Type B pancreatic cell (in vitro differentiated cells): ENCODE measurements around the gene DNAAF8. TPM values are rescaled to one million over a fixed set of nuclear protein-coding genes. Genes with fewer than 3 reads are reported as not detected.

ENCODE experiments used
- DNase-seq: peaks from one replicate; pipeline ENCODE4 v3.0.0; 2021; ENCODE audit warnings: mixed read lengths; ENCODE audit not compliant: unreplicated experiment; ENCODE audit errors: extremely low spot score
- H3K27ac Mint-ChIP-seq: 2 replicates; pipeline ENCODE4 v1.8.0; 2021; ENCODE audit warnings: mild to moderate bottlenecking, mixed read lengths
- H3K27me3 Mint-ChIP-seq: 2 replicates; pipeline ENCODE4 v1.8.0; 2021; ENCODE audit warnings: mixed read lengths
- H3K36me3 Mint-ChIP-seq: 2 replicates; pipeline ENCODE4 v1.8.0; 2021; ENCODE audit warnings: mixed read lengths
- H3K4me1 Mint-ChIP-seq: one replicate; pipeline ENCODE4 v1.8.0; 2021; ENCODE audit warnings: mixed read lengths; ENCODE audit not compliant: unreplicated experiment
- H3K4me3 Mint-ChIP-seq: 2 replicates; pipeline ENCODE4 v1.8.0; 2021; ENCODE audit warnings: mild to moderate bottlenecking, mixed read lengths
- H3K9me3 Mint-ChIP-seq: 2 replicates; pipeline ENCODE4 v1.8.0; 2021; ENCODE audit warnings: mixed read lengths
- total RNA-seq: library from RNA; stranded (reverse); gene quantifications from 2 replicates; pipeline ENCODE4 v1.2.1, GENCODE V29; 2021; ENCODE audit warnings: low replicate concordance
- TF ChIP-seq, protein P1 (sequence below): fragments of 200-600 bp; sonication (generic); conservative IDR thresholded peaks from 2 replicates; pipeline ENCODE4 v1.5.0; 2021; ENCODE audit warnings: antibody characterized with exemption, mild to moderate bottlenecking

The DNAAF8 gene
- total RNA-seq, 1 donor from 2014 or later: 2.6 TPM

DNA sequence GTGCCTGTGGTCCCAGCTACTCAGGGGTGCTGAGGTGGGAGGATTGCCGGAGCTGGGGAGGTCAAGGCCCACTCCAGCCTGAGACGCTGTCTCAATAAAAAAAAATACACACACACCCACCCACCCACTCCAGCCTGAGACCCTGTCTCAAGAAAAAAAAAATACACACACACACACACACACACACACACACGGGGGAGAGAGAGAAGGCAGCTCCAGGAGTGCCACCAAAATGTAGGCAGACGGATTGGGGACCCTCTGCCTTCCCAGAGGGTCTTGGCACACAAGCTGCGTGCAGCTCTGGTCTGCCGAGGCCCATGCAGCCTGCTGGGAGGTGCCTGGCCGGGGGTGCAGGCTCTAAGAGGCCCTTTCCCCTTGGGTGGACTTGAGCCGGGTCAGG, 46.9 kb upstream of the DNAAF8 start:
- H3K4me3 Mint-ChIP-seq: no peak overlapping the region
- no peak overlapping the region for H3K27ac Mint-ChIP-seq
- H3K4me1 Mint-ChIP-seq: no peaks in the 10 kb centered on the region
- H3K36me3 Mint-ChIP-seq: no peaks in the 10 kb centered on the region
- no peaks in the 10 kb centered on the region for H3K9me3 Mint-ChIP-seq
- no peak for DNase-seq
- no peaks in the 10 kb centered on the region for H3K27me3 Mint-ChIP-seq
- TF ChIP-seq, protein P1, sequence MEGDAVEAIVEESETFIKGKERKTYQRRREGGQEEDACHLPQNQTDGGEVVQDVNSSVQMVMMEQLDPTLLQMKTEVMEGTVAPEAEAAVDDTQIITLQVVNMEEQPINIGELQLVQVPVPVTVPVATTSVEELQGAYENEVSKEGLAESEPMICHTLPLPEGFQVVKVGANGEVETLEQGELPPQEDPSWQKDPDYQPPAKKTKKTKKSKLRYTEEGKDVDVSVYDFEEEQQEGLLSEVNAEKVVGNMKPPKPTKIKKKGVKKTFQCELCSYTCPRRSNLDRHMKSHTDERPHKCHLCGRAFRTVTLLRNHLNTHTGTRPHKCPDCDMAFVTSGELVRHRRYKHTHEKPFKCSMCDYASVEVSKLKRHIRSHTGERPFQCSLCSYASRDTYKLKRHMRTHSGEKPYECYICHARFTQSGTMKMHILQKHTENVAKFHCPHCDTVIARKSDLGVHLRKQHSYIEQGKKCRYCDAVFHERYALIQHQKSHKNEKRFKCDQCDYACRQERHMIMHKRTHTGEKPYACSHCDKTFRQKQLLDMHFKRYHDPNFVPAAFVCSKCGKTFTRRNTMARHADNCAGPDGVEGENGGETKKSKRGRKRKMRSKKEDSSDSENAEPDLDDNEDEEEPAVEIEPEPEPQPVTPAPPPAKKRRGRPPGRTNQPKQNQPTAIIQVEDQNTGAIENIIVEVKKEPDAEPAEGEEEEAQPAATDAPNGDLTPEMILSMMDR: no peak

DNA sequence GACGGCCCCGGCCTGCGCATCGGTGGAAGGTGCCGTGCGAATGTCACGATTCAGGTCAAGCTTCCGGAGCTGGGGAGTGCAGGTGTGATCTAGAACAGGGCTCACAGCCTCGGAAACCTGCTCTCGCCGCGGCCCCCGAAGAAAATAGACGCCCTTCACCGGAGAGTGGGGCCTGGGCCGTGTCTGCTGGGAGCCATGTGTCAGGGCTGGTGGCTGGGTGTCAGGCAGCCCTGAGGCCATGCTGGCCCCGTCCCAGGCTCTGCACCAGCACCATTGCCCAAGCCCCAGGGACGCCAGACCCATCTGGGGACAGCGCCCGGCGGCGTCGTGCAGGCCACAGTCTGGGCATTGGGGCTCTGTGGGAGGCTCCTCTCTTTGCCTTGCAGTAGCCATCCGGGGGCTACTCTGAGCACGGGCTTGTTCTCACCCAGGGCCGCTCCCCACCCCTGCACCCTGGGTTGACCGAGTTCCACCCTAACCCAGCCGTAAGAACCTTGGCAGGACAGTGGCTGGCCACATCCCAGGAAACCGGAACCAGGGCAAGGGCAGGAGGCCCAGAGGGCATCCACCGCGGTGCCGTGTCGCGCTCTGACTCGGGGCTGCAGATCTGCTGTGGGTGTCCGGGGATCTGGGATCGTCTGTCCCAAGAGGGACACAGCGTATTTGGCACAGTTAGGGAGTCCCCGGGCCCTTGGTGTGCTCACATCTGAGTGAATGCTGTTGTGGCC, 46.2 kb upstream of the DNAAF8 start:
- H3K9me3 Mint-ChIP-seq: no peaks in the 10 kb centered on the region
- no peak for DNase-seq
- no peaks in the 10 kb centered on the region for H3K36me3 Mint-ChIP-seq
- H3K4me1 Mint-ChIP-seq: no peaks in the 10 kb centered on the region
- no peaks in the 10 kb centered on the region for H3K27me3 Mint-ChIP-seq
- no peak overlapping the region for H3K27ac Mint-ChIP-seq
- H3K4me3 Mint-ChIP-seq: no peak overlapping the region
- TF ChIP-seq, protein P1: no peak

DNA sequence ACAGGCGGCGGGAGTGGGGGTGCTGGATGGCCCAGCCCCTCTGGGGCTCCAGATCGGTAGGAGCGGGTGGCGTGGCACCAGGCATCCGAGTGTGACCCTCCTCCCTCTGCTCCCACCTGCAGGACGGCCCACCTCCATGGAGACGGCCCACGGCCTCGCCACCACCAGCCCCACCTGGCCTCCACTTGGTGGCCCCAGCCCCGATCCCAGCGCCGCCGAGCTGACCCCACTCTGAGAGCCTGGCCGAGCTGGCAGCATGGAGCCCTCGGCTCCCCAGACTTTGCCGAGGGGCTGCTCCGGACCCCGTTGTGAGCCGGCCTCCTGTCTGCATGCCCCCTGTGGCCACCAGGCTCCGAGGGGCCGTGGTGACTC, 45.7 kb upstream of the DNAAF8 start:
- Mint-ChIP-seq H3K27ac (no peak overlapping the region), H3K9me3 (no peaks in the 10 kb centered on the region), H3K36me3 (no peaks in the 10 kb centered on the region), H3K27me3 (no peaks in the 10 kb centered on the region), H3K4me3 (no peak overlapping the region), H3K4me1 (no peaks in the 10 kb centered on the region)
- DNase-seq: peak; percentile 69
- TF ChIP-seq, protein P1: no peak

DNA sequence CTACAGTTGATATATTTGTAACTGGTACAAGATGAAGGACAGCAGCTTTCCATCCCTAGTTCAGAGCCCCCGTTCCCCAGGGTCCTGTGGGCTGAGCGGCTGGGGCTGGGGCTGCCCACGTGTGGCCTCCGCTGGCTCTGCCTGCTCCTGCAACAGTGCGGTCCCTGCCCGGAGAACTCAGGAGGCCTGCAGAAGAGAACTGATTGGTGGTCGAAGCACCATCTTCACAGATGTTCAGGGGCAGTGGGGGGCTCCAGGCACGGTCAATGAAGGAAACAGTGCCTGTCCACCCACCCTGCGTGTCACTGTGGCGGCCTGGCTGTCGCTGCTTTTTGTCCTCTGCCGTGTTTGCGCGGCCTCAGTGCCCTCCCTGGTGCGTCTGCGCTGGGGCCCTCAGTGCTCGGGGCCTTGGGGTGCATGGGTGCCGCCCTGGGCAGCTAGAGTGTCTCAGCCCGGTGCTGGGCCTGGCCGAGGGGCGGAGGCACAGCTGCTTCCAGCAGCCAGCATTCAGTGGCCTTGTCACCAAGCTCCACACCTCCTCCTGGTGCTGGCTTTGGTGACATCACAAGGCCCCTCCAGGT, 45.2 kb upstream of the DNAAF8 start:
- Mint-ChIP-seq H3K9me3 (no peaks in the 10 kb centered on the region), H3K4me1 (no peaks in the 10 kb centered on the region), H3K4me3 (no peak overlapping the region), H3K27me3 (no peaks in the 10 kb centered on the region), H3K27ac (no peak overlapping the region), H3K36me3 (no peaks in the 10 kb centered on the region)
- no peak for DNase-seq
- TF ChIP-seq, protein P1: no peak

DNA sequence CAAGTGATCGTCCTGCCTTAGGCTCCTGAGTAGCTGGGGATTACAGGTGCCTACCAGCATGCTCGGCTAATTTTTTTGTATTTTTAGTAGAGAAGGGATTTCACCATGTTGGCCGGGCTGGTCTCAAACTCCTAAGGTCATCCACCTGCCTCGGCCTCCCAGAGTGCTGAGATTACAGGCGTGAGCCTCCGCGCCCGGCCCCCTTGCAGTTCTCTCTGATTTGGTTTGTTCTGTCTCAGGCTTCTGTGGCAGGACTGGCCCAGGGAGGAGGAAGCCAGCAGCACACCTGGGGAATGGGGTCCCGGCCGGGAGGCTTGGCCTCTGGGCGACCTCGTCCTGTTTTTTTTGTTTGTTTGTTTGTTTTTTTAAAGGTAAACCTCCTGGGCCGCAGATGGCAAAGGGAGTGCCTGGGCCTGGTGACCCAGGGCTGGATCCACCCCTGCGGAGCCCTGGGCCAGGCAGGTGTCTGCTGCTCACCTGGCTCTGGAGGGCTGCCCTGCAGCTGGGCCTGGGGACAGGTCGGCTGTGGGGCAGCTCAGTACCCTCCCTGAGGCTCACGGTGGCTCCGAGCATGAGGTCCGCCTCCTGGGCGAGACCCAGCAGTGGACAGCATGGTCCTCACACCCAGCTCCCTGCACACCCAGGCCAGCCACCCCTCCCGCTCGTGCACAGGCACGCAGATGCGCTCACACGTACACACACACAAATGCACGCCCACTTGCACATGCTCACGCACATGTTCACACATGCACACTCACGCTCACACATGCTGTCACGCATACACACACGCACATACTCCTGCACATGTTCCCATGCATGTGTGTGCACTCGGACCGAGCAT, 44.3 kb upstream of the DNAAF8 start:
- TF ChIP-seq, protein P1: no peak
- no peak for DNase-seq

More for the DNA sequence above, 44.3 kb upstream of the DNAAF8 start:
- Mint-ChIP-seq H3K27ac (no peak overlapping the region), H3K27me3 (no peaks in the 10 kb centered on the region), H3K4me1 (no peaks in the 10 kb centered on the region), H3K9me3 (no peaks in the 10 kb centered on the region), H3K4me3 (no peak overlapping the region), H3K36me3 (no peaks in the 10 kb centered on the region)
